Measurements from ENCODE around the gene CRPPA.

GRCh38 chr7:16412274-16413254, 8.8 kb downstream of the CRPPA start:
- TF ChIP-seq CTCF (IDR thresholded peaks at IDR 0.05) (no peak), POLR2A (IDR thresholded peaks at IDR 0.05) (no peak)
